ENCODE data around the gene SLC35F1.

SLC35F1 gene

GRCh38 chr6:118128755-118129154, 221.7 kb downstream of the SLC35F1 start:
- DNase-seq: no peak

GRCh38 chr6:118134206-118134605, 227.1 kb downstream of the SLC35F1 start:
- no peak for DNase-seq

- DNase-seq: no peak
These were observed 227.7 kb downstream of the SLC35F1 start for GRCh38 chr6:118134736-118135135.

GRCh38 chr6:118135371-118135770, 228.3 kb downstream of the SLC35F1 start:
- DNase-seq: no peak

- DNase-seq: no peak
These were observed 234.1 kb downstream of the SLC35F1 start for GRCh38 chr6:118141211-118141610.

- no peak for DNase-seq
These were observed 239.5 kb downstream of the SLC35F1 start for GRCh38 chr6:118146584-118146983.

GRCh38 chr6:118147511-118147910, 240.4 kb downstream of the SLC35F1 start:
- no peak for DNase-seq

- DNase-seq: no peak
These were observed 241.5 kb downstream of the SLC35F1 start for GRCh38 chr6:118148561-118148960.

- no peak for DNase-seq
These were observed 245.5 kb downstream of the SLC35F1 start for GRCh38 chr6:118152524-118152923.

GRCh38 chr6:118161343-118161742, 254.3 kb downstream of the SLC35F1 start:
- no peak for DNase-seq

- DNase-seq: no peak
These were observed 256.5 kb downstream of the SLC35F1 start for GRCh38 chr6:118163542-118163941.

GRCh38 chr6:118165500-118165899, 258.4 kb downstream of the SLC35F1 start:
- DNase-seq: no peak

- DNase-seq: no peak
These were observed 261.4 kb downstream of the SLC35F1 start for GRCh38 chr6:118168421-118168820.

GRCh38 chr6:118171852-118172251, 264.8 kb downstream of the SLC35F1 start:
- DNase-seq: no peak

GRCh38 chr6:118174071-118174470, 267.0 kb downstream of the SLC35F1 start:
- no peak for DNase-seq

GRCh38 chr6:118177720-118178119, 270.7 kb downstream of the SLC35F1 start:
- no peak for DNase-seq

GRCh38 chr6:118179048-118179447, 272.0 kb downstream of the SLC35F1 start:
- no peak for DNase-seq

- DNase-seq: no peak
These were observed 279.9 kb downstream of the SLC35F1 start for GRCh38 chr6:118186672-118187567.

GRCh38 chr6:118187568-118188164, 280.6 kb downstream of the SLC35F1 start:
- DNase-seq: no peak

GRCh38 chr6:118188561-118188960, 281.5 kb downstream of the SLC35F1 start:
- DNase-seq: no peak

- DNase-seq: no peak
These were observed 290.5 kb downstream of the SLC35F1 start for GRCh38 chr6:118197539-118197938.

- DNase-seq: no peak
These were observed 291.7 kb downstream of the SLC35F1 start for GRCh38 chr6:118198746-118199145.

GRCh38 chr6:118200160-118200559, 293.1 kb downstream of the SLC35F1 start:
- no peak for DNase-seq

GRCh38 chr6:118202517-118202916, 295.5 kb downstream of the SLC35F1 start:
- DNase-seq: no peak
